Keratinocyte (primary cell): Measurements from ENCODE around the gene RTP3.

Source experiments
- EZH2 ChIP-seq: IDR thresholded peaks from one replicate; pipeline ENCODE4 v1.6.1; 2012; ENCODE audit warnings: inconsistent platforms, mild to moderate bottlenecking, low read length, moderate library complexity
- TF ChIP-seq, protein P1 (sequence below), 3 experiments: IDR thresholded peaks in 1 of 3; conservative IDR thresholded peaks in 1 of 3; optimal IDR thresholded peaks in 1 of 3; 2 replicates in 2 of 3; 3 replicates in 1 of 3; pipeline versions ENCODE3 to v1.5.1; 2011; ENCODE audit warnings: low read length in 3 of 3, mild to moderate bottlenecking in 3 of 3, moderate library complexity in 2 of 3, control low read depth in 1 of 3, inconsistent platforms in 1 of 3; ENCODE audit not compliant: insufficient read depth in 2 of 3; ENCODE audit errors: extremely low read depth in 1 of 3

DNA sequence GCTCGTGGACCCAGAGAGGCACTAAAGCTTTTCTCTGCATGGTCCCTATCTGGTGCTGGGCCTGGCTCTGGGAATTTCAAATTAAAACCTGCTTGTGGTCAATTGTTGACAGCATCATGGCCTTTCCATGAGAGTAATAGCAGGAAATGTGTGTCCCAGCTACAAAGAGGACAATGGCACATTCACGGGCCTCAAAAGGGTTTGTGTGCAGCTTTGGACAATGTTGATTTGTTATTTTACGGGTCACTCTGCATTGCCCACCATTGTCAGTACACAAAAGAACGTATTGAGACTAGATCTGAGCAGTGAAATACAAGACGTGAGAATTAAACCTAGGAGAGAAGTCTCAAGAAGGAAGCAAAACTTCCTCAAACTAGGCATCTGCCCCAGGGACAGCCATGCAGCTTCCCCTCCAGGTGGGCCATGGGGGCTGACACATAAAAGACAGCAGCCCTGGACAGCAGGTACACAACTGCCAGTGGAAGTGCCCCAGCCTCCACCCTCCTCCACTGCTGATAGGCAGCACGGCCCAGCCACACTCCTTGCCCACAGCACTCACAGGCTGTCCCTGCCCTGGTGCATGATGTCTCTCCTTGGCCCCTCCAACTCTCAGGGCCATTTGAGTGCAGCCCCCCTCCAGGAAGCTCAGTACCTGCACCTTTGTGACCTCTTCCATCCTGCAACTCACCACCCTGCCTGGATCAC, 17.1 kb upstream of the RTP3 start:
- TF ChIP-seq, protein P1, sequence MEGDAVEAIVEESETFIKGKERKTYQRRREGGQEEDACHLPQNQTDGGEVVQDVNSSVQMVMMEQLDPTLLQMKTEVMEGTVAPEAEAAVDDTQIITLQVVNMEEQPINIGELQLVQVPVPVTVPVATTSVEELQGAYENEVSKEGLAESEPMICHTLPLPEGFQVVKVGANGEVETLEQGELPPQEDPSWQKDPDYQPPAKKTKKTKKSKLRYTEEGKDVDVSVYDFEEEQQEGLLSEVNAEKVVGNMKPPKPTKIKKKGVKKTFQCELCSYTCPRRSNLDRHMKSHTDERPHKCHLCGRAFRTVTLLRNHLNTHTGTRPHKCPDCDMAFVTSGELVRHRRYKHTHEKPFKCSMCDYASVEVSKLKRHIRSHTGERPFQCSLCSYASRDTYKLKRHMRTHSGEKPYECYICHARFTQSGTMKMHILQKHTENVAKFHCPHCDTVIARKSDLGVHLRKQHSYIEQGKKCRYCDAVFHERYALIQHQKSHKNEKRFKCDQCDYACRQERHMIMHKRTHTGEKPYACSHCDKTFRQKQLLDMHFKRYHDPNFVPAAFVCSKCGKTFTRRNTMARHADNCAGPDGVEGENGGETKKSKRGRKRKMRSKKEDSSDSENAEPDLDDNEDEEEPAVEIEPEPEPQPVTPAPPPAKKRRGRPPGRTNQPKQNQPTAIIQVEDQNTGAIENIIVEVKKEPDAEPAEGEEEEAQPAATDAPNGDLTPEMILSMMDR (optimal IDR thresholded peaks at IDR 0.05 in 1 of 3, IDR thresholded peaks at IDR 0.05 in 1 of 3, conservative IDR thresholded peaks at IDR 0.05 in 1 of 3; ENCODE audit: extremely low read depth in 1 of 3, insufficient read depth in 2 of 3, low read length in 3 of 3) = no peak
- no peak for TF ChIP-seq EZH2
